ENCODE data around the gene GFER. TPM values are rescaled to one million over a fixed set of nuclear protein-coding genes. Genes with fewer than 3 reads are reported as not detected.

Gene GFER
- total RNA-seq, 2 donors from 2014 or later = 16.2 to 22.1 TPM

- H3K9me3 ChIP-seq (ENCODE audit: control insufficient read depth, low read length, poor library complexity, severe bottlenecking) = no peaks in the 10 kb centered on the region
- H3K27me3 Mint-ChIP-seq = no peaks in the 10 kb centered on the region
- H3K27ac Mint-ChIP-seq = no peak overlapping the region
- H3K36me3 Mint-ChIP-seq (ENCODE audit: low read depth) = no peaks in the 10 kb centered on the region
- peaks cover 4% of the 10 kb centered on the region for H3K4me1 Mint-ChIP-seq
- H3K4me3 Mint-ChIP-seq = no peak overlapping the region
- DNase-seq = no peak
- ATAC-seq = no peak
Measured at GRCh38 chr16:2036200-2036966, 52.4 kb downstream of the GFER start.

GRCh38 chr16:2037115-2037514, 53.1 kb downstream of the GFER start:
- Mint-ChIP-seq H3K27ac (no peak overlapping the region), H3K4me1 (peaks cover 4% of the 10 kb centered on the region), H3K36me3 (ENCODE audit: low read depth) (no peaks in the 10 kb centered on the region), H3K4me3 (no peak overlapping the region), H3K27me3 (no peaks in the 10 kb centered on the region)
- no peak for DNase-seq
- ATAC-seq = no peak
- no peaks in the 10 kb centered on the region for H3K9me3 ChIP-seq (ENCODE audit: control insufficient read depth, low read length, poor library complexity, severe bottlenecking)

Other genes with a start within 250 kb of the GFER start
- gene NME3, start 212.7 kb upstream of the GFER start, total RNA-seq = 10 to 100 TPM; 54.0 to 61.9 TPM
- 10 to 100 TPM; 30.6 to 30.8 TPM for gene EME2, start 211.4 kb upstream of the GFER start, total RNA-seq
- 10 to 100 TPM; 45.1 to 57.5 TPM for gene MRPS34, start 211.1 kb upstream of the GFER start, total RNA-seq
- 100 to 1,000 TPM in 1 of 2 donors, 10 to 100 TPM in 1; 92.2 to 101 TPM for gene SPSB3, start 201.6 kb upstream of the GFER start, total RNA-seq
- 10 to 100 TPM; 41.7 to 44.9 TPM for gene NUBP2, start 201.2 kb upstream of the GFER start, total RNA-seq
- under 1 TPM; 0.25 to 0.55 TPM for gene IGFALS, start 190.5 kb upstream of the GFER start, total RNA-seq
- gene HAGH, start 157.4 kb upstream of the GFER start, total RNA-seq = 10 to 100 TPM; 35.8 to 37.9 TPM
- gene FAHD1, start 157.0 kb upstream of the GFER start, total RNA-seq = 1 to 10 TPM; 6.1 to 7.9 TPM
- not detected for gene MEIOB, start 112.0 kb upstream of the GFER start, total RNA-seq
- not detected for gene HS3ST6, start 65.8 kb upstream of the GFER start, total RNA-seq
- gene MSRB1, start 41.0 kb upstream of the GFER start, total RNA-seq = 1 to 10 TPM; 3.8 to 4.9 TPM
- gene RPL3L, start 29.5 kb upstream of the GFER start, total RNA-seq = not detected
- gene NDUFB10, start 24.7 kb upstream of the GFER start, total RNA-seq = 10 to 100 TPM; 57.7 to 58.1 TPM
- 1,000 to 10,000 TPM; 3,200 to 3,361 TPM for gene RPS2, start 19.4 kb upstream of the GFER start, total RNA-seq
- not detected for gene RNF151, start 17.3 kb upstream of the GFER start, total RNA-seq
- 10 to 100 TPM; 19.5 to 20.8 TPM for gene TBL3, start 12.1 kb upstream of the GFER start, total RNA-seq
- under 1 TPM; 0.40 to 0.78 TPM for gene NOXO1, start 2.7 kb upstream of the GFER start, total RNA-seq
- gene SYNGR3, start 5.8 kb downstream of the GFER start, total RNA-seq = 1 to 10 TPM; 7.3 to 8.1 TPM
- 10 to 100 TPM; 45.2 to 46.7 TPM for gene ZNF598, start 25.6 kb downstream of the GFER start, total RNA-seq
- 1 to 10 TPM in 1 of 2 donors, not detected in 1; 2.0 TPM for gene NPW, start 35.6 kb downstream of the GFER start, total RNA-seq
- gene NHERF2, start 42.7 kb downstream of the GFER start, total RNA-seq = 1 to 10 TPM; 2.2 to 3.9 TPM
- 1 to 10 TPM; 6.7 to 6.8 TPM for gene NTHL1, start 63.6 kb downstream of the GFER start, total RNA-seq
- gene TSC2, start 63.8 kb downstream of the GFER start, total RNA-seq = 100 to 1,000 TPM; 123 TPM
- gene PKD1, start 151.7 kb downstream of the GFER start, total RNA-seq = 10 to 100 TPM; 86.6 to 88.9 TPM
- gene RAB26, start 164.4 kb downstream of the GFER start, total RNA-seq = under 1 TPM; 0.21 to 0.57 TPM
- gene TRAF7, start 171.6 kb downstream of the GFER start, total RNA-seq = 10 to 100 TPM; 32.4 to 35.0 TPM
- gene CASKIN1, start 212.4 kb downstream of the GFER start, total RNA-seq = under 1 TPM in 1 of 2 donors, not detected in 1; 0.05 TPM
- 10 to 100 TPM; 28.2 to 31.4 TPM for gene MLST8, start 221.3 kb downstream of the GFER start, total RNA-seq
- gene BRICD5, start 226.7 kb downstream of the GFER start, total RNA-seq = 1 to 10 TPM; 2.6 to 4.0 TPM
- 1 to 10 TPM; 7.8 to 9.2 TPM for gene PGP, start 230.6 kb downstream of the GFER start, total RNA-seq
- gene E4F1, start 239.4 kb downstream of the GFER start, total RNA-seq = 10 to 100 TPM; 32.0 to 33.6 TPM

Data from T-helper 17 cell (primary cell).